Stimulated activated CD8-positive, alpha-beta memory T cell treated with anti-CD3 and anti-CD28 coated beads, Interleukin-7, amount 100 ng/mL, for 4 hours (primary cell): ENCODE measurements around the gene DIO3.

Experiments
- DNase-seq, 2 donors: peaks; one replicate each; pipeline ENCODE4 v3.0.0-alpha.2; 2020; ENCODE audit warnings: low read depth in 2 of 2

Gene DIO3

DNA sequence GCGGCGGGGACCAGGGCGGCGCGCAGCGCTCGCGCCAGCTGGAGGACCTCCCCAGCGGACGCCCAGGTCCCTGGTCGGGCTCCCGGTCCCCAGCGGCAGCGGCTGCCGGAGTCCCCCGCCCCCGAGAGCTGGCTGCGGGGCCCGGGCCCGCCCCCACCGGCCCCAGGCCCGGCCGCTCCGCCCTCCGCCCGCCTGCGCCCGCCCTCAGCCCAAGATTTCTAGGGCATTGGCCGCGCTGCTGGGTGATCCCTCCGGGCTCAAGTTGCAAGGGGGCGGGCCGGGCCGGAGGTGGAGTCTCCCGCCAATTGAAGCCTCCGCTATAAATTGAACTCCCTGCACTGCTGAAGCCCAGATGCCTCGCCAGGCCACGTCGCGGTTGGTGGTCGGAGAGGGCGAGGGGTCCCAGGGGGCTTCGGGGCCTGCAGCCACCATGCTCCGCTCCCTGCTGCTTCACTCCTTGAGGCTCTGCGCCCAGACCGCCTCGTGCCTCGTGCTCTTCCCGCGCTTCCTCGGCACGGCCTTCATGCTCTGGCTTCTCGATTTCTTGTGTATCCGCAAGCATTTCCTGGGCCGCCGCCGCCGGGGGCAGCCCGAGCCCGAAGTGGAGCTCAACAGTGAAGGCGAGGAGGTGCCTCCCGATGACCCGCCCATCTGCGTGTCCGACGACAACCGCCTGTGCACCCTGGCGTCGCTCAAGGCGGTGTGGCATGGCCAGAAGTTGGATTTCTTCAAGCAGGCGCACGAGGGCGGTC lies at the start of gene DIO3:
TSS of gene DIO3 (plus strand) at position 351 of the 752 bp plus-strand sequence.
- DNase-seq: no peak

DNA sequence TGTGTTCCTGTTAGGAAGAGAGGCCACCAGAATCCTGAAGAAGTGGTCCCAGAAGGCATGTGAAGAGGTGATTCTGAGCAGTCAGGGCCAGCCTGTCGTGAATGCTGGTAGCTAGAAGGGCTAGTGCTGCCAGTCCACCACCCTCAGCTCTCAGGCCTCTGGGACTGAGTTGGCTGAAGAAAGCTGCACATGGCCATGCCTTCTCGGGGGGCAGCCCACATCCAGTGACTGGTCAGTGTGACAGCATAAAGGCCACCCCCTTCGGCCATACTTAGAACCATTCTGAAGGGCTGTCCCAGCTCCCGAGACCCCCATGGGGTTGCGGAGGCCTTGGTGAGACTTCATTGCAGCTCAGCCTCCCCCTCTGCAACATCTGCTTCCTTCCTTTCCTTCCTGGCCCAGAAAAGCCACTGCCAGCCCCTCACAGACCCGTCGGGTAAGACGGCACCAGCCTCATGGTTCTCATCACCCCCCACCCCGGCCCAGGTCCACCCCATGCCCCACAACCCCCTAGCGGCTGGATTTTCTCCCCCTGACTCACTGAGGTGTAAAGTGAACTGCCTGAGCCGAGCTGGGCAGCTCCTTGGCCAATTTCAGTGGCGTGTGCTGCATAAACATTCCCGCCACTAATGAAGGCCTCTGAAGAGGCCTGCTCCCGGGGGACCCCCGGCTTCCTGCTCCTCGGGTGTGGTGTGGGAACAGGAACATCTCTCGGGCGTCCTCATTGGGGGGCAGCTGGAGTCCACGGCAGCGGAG lies 49.5 kb upstream of the DIO3 start:
- DNase-seq: no peak

DNA sequence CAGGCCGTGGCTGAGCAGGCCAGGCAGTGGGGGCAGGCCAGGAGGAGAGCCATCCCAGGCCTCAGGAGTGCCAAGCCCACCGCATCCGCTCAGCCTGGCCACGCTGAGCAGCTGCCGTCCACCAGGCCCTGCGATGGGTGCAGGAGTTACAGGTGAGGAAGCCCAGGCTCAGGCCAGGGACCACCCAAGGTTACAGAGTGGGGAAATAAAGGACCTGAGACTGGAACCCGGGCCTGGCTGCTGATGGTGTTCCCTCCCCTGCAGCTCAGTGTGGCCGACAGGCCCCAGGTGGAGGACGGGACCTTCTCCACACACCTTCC lies 49.0 kb upstream of the DIO3 start:
- DNase-seq: no peak

DNA sequence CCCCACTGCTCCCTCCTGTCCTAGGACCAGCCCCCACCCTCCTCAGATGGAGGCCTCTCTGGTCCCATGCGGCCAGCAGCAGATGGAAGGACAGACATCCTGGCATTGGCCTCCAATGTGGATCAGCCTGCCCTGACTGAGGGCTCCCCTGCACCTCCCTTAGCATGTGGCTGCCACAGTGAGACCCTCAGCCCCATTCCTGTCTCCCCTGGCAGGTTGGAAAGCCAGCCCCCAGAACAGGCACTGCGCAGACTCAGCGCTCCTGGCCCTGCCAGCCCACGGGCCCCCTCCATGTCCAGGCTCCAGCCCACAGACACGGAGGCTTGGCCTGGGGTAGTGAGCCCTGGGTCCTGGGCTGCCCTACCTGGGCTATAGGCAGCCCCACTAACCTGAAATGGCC lies 47.2 kb upstream of the DIO3 start:
- DNase-seq: no peak

DNA sequence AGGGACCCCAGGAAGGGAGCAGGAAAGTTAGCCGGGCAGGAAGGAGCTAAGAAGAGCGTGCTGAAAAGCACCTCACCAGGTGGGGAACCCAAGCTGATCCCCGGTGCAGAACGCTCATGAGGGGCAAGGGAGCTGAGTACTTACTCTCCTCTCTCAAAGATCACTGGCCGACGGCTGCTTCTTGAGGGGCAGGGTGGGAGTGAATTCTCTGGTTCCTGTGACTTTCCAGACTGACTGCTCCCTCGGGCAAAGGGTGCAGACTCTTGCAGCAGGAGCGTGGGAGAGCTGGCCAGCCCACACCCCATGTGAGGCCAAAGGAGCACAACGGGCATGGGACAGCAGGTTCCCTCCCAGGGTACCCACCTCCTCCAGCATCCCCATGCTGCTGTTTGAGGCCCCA lies 44.9 kb upstream of the DIO3 start:
- no peak for DNase-seq

DNA sequence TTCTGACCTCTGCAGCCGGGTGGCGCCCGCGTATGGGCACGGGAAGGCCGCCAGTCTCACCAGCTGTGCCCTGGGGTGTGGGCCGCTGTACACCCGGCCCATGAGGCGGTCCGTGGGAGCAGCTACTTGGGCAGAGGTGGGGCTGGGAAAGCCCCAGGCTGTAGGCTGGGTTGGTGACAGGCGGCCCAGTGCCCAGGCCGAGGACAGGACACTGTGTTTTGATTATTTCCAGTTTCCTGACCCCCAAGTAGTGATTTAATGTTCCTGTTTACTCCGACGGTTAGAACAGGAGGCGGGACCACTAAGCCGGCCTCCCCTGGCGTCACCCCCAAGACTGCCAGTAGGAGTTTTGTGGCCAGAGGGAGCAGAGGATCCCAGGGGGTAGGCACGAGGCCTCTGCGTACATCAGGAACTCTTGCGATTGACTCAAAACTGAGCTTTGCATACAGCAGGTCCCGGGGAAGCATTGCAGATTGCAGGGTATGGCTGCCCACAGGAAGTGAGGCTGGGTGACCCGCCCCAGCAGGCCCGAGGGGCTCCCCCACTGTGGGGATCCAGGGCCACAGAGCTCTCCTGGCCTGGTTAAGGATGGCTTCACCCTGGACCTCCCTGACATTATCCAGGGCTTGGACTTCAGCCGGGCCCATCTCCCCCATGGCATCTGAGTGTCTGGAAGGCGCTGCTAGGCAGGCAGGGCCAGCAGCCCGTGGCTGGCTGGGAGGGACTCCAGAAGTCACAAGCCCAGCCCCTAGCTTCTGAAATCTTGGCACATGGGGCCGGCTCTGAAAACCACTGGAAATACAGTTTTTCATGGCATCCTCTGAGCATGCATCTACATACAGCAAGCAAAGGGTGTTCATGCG lies 42.5 kb upstream of the DIO3 start:
- no peak for DNase-seq

DNA sequence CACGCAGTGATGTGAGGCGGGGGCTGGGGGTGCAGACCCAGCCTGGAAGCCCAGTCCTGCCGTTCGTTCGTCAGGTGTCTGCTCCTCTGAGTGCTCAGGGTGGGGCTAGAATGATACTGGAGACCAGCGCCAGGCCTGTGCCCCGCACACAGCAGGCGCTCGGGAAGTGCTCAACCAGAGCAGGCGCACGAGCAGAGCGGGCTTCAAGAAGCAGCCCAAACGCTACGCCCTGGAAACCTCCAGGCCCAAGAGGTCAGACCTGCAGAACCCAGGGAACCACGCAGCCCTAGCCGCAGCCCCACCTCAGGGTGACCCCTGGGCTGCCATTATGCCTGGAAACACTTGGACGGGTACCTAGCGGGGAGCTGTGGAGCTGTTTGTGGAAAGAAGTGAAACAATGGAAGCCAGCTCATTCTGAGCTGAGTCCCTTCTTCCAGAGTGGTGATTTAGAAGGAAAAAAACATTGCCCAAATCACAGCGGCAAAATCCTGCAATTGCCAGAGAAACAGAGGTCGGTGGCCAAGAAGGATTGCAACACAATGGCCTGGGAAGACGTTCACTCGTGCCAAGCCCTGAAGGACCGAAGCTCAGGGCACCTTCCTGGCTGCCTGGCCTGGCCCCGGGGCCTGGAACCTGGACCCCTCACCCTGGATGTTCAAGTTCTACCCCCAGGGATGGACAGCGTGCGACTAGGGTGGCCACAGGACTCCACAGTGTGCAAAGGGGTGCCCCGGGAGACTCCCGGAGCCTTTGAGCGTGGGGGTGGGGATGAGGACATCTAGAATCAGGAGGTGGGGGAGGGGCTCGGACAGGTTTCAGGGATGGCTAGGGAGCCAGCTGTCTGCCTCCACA lies 40.4 kb upstream of the DIO3 start:
- no peak for DNase-seq

DNA sequence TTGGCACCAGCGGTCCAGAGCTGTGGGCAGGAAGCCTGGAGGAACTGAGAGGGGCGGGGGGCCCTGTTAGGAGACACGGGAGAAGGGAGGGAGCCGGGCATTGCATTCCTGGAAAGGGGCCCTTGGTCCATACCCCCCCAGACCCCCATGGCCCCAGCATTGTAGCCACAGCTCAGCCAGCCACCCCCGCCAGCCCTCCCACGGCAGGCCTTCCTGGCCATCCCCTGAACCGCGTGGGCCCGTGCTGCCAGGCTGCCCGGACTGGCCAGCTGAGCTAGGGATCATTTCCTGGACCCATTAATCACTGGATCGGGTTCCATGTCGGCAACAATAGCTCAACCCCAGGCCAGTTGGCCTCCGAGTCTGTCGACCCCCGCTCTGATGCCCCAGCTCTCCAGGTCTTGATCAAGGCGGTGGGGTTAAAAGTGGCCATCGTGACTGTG lies 39.8 kb upstream of the DIO3 start:
- no peak for DNase-seq

DNA sequence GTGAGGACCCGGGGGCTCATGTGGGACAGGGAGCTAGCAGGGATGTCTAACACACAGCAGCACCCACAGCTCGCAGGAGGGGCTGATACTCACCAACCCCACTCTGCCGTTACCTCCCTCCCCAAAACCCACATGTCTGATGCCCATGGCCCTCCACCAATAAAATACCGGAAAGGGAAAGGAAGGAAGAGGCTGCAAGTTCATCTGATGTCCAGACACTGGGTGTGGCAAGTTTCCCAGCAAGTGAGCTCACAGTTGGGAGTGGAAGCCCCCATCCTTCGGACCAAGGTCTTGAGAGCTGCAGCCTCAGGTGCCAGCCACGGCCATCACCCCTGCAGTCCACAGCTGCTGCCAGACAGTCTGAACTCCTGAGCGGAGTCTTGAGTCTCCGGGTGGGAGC lies 39.3 kb upstream of the DIO3 start:
- DNase-seq: no peak

DNA sequence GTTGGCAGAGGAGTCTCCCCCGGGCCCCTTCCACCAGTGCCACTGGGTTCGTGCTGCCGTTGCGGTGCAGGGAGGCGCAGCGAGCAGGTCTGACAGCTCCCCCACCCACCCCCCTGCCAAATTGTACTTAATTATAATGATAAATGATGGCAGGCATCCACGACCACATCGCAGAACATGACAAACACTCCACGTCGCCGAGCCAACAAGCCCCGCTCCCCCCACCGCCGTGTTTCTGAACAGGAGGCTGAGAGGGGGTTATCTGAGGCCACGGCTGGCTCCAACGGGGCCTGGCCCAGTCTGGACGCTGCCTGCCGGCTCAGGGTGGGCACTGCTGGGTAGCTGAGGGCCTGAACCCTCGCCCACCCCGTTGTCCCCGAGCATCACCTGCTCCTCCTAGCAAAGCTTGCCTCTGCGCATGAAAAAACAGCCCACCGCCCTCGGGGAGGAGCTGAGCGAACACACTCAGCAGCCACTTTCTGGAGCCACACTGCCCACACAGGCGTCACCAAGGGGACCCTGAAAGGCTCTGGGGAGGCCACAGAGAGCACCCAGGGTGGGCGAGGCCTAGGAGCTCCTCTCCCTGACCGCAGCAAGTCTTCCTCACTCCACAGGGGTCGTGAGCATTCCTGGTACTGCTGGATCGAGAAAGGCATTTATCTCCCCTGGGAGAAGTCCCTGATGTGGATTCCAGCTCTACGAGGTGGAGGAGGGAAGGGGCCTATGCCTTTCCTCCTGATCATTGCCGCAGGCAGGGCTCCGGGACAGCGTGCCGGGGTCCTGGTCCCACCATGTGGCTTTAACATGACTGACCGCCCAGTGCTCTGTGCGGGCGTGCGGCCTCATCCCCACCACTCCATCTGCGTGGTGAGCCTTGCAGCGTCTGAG lies 35.4 kb upstream of the DIO3 start:
- no peak for DNase-seq

DNA sequence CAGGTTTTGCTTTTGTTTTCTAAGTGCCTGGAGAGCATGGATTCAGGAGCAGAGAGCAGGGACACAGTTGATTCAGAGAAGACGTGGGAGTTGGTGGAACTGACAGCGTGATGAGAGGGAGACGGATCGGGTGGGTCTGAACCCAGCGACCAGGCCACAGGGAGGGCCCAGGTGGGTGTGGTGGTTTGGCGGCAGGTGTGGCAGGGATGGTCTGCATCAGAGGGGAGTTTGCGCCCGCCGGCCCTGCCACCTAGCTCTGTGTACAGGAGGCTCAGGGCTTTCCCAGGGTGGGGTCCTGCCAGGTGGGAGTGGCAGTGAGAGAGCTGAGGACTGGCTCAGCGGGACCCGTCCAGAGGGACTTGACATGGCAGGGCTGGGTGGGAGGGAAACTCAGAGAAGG lies 33.3 kb upstream of the DIO3 start:
- DNase-seq: no peak

DNA sequence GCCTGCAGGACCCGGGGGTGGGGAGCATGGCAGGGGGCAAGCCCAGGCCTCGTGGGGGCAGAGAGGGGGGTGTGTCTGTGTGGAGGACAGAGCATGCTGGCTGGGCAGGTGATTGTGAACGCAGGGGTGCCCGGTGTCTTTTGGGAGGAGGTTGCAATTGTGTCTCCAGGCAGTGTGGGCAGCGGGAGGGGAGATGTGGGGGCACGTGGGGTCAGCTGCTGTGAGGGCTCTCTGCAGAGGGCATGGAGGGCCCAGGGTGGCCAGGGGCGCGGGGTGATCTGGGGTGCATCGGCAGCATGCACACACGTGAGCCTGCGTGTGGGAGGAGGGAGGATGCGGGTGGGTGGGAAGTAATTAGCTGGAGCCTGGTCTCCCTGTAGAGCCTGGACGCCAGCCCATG lies 32.2 kb upstream of the DIO3 start:
- no peak for DNase-seq

DNA sequence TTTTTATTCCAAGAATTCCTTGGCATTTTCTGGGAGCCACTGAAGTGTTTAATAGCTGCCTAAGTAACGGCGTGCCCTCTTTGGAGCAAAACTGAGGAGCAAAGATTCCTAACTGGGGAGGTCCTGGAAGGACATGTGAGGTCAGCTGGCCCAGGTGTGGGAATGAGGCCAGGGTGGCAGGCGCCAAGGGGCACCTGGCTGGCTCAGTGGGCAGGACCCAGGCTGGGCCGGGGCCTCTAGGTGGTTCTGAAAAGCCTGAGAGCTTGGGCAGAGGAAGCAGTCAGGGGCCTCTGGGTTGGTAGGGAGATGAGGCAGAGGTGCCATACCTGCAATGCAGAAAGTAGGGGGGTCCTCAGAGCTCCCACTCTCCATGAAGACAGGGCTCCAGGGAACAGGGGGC lies 27.1 kb upstream of the DIO3 start:
- DNase-seq: no peak

DNA sequence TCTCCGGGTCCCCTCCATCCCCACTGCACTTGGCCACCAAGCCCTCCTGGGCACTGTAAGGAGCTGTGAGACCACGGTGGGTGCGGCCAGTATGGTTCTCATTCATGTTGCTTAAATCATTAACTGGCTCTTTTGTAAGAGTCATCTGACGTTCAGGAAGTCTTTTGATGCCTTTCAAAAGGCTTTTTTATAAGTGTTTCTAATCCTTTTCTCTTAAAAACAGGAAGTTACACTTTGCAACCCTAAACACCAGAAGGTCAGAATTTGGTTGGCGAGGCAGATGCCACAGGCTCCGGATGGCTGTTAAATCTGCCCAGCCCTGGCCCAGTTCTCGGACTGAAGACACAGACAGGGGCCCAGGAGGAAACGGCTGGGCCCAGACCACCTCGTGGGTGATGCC lies 26.1 kb upstream of the DIO3 start:
- no peak for DNase-seq

DNA sequence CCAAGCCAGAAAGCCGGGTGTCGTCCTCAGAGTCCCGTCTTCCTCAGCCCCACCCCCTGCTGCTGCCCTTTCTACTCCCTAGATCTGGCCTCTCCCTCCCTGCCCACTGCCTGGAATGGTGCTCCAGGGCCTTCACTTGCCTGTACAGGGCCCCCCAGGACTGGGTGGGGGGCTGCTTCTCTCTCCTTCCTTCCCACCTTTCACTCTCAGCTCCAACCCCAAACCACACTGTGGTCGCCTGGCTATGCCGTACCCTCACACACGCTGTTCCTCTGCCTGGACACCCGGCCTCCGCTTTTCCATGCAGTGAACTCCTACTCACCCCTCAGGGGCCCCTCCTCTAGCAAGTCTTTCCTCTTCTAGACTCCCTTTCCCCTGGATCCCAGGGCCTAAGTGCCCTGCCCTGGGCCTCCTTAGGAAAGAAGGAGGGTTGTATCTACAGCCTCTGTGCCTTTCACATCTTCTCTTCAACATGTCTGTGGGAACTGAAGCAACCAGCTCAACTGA lies 25.5 kb upstream of the DIO3 start:
- no peak for DNase-seq

DNA sequence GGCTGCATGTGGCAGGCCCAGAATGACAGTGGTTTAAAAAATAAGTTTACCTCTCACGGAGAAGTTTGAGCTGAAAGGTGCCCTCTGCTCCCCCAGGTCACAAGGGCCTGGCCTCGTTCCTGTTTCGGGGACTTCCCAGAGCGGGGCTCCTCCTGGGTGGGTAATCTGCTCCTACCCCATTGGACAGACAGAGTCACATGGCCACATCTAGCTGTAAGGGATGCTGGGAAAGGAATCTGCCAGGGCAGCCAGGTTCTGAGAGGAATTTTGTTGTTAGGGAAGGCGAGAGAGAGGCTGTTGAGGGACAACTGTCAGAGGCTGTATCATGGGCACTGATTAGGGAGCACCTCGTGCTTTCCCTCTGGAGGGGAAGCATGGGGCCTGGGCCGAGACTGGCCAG lies 24.0 kb upstream of the DIO3 start:
- no peak for DNase-seq

DNA sequence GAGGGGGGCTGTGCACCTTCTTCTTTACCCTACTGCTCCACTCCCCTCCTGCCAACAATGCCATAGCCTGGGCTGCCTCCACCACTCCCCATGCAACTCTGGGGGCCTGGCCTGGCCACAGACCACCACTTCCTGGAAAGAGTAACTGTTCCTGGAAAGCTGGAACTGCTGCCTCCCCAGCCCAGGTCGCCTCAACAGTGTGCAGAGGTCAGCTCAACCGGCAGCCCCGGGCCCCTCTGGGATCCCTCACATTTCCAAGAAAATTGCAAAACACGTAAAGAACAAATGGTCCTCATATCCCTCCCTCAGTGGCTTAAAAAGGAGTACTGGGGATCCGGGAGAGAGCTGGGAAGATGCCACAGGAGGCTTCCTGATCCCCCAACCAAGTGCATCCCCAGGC lies 22.4 kb upstream of the DIO3 start:
- no peak for DNase-seq

DNA sequence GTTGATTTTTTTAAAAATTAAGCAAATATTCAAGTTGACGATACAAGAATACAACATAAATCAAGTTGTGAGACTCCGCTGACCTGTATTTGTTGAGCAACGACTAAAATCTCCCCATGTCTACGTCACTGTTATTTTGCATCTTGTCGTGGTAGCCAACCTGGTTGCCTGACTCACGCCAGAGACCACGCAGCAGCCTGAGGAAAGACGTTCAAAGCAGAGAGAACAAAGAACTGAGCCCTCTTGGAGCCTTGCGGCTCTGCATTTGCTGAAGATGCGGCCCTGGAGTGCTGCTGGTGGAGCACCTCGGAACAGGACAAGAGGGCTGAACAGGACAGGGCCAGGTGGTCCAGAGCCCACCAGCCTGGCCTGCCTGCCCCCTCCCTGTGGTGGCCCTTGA lies 21.4 kb upstream of the DIO3 start:
- no peak for DNase-seq

DNA sequence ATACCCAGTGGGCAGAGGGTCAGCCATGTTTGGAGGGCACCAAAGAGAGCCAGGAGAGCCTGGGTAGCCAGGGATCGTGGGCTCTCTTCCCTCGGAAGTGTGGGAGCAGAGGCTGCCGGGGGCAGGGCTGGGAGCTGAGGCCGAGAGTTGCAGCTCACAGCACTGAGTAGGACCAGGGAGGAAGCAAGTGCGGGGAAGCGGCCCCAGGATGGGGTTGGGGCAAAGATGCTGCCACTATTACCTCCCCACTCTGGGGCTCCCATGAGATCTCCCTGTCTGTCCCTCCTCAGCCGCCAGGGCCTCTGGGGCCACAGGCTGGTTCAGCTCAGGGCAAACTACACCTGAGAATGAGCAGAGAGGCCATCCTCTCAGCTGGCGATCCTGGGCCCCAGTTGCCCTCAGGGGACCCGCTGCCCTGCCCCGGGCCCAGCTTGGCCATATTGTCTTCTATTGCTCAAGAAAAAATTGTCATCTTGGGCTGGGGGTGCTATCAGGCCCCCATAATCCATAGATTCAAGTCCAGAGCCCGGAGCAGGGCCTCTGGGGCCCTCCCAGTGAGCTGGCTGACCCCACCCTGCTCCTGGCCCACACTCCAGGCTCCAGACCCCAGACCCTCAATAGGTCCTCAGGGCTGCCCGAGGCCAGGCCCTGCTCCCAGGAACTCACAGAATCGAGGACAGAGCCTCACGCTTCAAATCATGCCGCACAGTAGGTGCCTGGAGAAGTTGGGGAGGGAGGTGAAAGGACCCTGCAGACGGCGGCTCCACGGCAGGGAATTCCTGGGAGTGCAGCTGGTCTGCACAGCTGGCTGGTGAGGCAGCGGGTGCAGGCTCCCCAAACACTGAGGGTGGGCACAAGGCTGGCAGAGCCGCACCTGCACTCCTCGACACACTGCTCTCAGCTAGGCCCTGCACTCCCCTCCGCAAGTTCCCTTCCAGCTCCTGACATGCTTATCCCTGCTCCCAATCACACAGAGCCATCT lies 20.5 kb upstream of the DIO3 start:
- no peak for DNase-seq
